ENCODE results near the gene WDCP.
"Not testable (repeated sequence)": the region's sequence is repeated elsewhere in the genome, so short reads cannot be mapped to it uniquely, and the experiment has no call there.

- not testable (repeated sequence) for TF ChIP-seq CTCF (IDR thresholded peaks at IDR 0.05; ENCODE audit: low read depth, low read length); POLR2A (IDR thresholded peaks at IDR 0.05; ENCODE audit: extremely low read depth, insufficient read length)
These were observed 46.1 kb upstream of the WDCP start for GRCh38 chr2:24093270-24093669.
